ENCODE data around the gene ALKBH8.

The ALKBH8 gene, protein sequence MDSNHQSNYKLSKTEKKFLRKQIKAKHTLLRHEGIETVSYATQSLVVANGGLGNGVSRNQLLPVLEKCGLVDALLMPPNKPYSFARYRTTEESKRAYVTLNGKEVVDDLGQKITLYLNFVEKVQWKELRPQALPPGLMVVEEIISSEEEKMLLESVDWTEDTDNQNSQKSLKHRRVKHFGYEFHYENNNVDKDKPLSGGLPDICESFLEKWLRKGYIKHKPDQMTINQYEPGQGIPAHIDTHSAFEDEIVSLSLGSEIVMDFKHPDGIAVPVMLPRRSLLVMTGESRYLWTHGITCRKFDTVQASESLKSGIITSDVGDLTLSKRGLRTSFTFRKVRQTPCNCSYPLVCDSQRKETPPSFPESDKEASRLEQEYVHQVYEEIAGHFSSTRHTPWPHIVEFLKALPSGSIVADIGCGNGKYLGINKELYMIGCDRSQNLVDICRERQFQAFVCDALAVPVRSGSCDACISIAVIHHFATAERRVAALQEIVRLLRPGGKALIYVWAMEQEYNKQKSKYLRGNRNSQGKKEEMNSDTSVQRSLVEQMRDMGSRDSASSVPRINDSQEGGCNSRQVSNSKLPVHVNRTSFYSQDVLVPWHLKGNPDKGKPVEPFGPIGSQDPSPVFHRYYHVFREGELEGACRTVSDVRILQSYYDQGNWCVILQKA

DNA sequence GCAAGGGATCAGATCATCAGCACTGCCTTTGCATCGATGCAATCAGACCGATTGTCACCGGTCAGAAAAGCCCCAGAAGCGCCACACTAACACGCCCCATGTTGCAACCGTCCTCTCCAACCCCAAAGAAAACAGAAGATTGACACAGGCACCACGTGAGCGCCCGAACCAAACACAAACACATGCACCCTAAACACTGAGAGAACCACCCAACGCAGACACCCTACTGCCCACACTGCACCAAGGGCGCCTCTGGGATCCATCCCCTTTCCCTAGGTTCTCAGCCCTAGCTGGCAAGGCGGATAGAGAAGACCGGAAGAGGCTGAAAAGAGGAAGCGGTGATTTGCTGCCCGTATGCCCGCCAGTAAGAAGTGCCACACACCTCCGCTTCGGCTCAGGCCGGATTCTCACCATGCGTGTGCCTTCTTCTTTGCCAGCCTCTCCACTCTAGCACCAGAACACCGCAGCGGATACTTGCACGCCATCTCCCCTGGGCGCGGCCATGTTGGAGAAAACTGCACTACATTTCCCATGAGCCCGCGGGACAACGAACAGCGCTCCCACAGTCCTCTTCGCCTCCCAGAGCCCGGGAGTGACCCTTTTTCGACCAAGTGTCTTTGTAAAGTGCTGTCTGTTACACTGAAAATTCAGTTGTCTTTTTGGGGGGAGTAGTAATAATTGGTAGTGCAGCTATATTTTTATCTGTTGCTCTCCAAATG is at the start of gene ALKBH8:
Gene ALKBH8 (minus strand): TSS at position 517 of the 719 bp plus-strand sequence. CDS start 4,842 bp downstream, outside the sequence.
- Mint-ChIP-seq H3K4me1 (peaks cover 31 to 49% of the 10 kb centered on the region in 2 donors), H3K27me3 (no peaks in the 10 kb centered on the region), H3K36me3 (peaks cover 0 to 3% of the 10 kb centered on the region in 2 donors), H3K27ac (peak within 1 kb of the TSS; percentile 98), H3K4me3 (peak within 1 kb of the TSS; percentile 90 to 96), H3K9me3 (peaks cover 0 to 2% of the 10 kb centered on the region in 2 donors)
- ATAC-seq (replicated peaks) (peak; percentile 89 to 90), DNase-seq (peak; percentile 75)

DNA sequence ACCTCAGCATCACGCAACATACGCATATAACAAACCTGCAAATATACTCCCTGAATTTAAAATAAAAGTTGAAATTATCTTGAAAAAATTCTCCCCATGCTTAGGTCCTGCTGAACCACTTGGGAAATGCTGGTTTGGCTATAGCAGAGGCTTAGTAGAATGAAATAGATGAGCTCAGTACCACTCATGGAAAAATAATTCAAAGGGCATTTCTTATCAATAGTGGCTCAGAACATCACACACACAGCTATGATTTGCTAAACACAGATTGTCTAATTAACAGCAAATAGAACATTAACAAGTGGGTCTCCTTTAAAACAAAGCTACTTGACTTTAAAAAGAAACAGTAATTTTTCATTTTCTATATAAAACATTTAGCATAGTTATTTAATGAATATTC is 46.9 kb upstream of the ALKBH8 start:
- Mint-ChIP-seq H3K36me3 (no peaks in the 10 kb centered on the region), H3K9me3 (no peaks in the 10 kb centered on the region), H3K4me3 (no peak overlapping the region), H3K4me1 (no peaks in the 10 kb centered on the region), H3K27me3 (peaks cover 13 to 21% of the 10 kb centered on the region in 2 donors), H3K27ac (no peak overlapping the region)
- DNase-seq (no peak), ATAC-seq (replicated peaks) (no peak)

DNA sequence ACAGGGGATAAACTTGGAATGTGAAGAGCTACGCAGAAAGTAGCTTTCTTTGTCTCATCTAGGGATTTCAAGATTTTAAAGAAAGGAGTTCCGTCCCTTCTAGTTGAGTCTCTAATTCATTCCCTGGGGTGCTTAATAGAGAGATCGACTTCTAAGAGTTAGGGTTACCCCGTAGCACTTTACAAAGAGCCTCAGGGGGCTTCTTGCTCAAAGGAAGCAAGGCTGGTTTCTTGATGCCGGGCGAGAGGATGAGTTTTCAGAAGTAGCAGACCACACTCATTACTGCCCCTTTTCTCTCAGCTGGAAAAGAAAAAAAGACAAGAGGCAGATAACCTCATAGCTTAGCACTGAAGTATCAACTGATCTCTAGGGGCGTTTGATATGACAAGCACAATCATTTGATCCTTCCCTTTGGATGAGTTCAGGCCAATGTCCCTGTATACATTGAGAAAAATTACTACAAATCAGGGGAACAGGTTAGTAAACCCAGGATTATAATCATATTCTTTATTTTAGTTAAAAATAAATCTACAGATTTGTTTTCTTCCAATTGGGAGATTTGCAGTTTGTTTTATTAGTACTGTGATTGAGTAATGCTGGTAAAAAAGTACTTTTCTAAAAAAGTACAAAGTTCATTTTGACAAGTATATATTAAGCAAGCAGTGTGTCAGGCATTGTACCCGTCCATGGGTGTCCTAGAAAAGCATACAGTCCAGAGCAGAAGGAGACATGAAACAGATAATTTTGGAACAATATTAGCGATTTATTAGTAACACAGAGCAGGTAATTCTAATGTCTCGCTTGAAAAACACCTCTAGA is 44.1 kb upstream of the ALKBH8 start:
- DNase-seq: no peak
- no peak for ATAC-seq (replicated peaks)

DNA sequence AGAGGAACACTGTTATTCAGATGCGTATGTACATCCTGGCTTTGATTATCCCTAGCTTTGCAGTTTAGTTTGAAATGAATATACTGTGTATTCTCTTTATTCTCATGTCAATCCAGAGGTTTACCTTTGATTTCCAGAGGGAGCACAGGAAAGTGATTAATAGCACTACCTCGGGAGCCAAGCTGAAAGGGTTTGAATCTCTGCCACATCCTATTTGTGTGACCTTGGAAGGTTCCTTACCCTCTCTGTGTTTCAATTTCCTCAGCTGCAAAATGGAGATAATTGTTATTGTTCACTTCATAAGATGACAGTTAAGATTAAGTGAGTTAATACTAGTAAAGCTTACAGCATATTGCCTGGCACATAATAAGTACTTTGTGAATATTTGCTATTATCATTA is 43.3 kb upstream of the ALKBH8 start:
- H3K36me3 Mint-ChIP-seq: no peaks in the 10 kb centered on the region
- H3K4me1 Mint-ChIP-seq: no peaks in the 10 kb centered on the region
- H3K9me3 Mint-ChIP-seq: no peaks in the 10 kb centered on the region
- no peak for ATAC-seq (replicated peaks)
- H3K27me3 Mint-ChIP-seq: peaks cover 19 to 29% of the 10 kb centered on the region in 2 donors
- no peak overlapping the region for H3K27ac Mint-ChIP-seq
- DNase-seq: no peak
- no peak overlapping the region for H3K4me3 Mint-ChIP-seq

More for the DNA sequence above, 44.1 kb upstream of the ALKBH8 start:
- Mint-ChIP-seq H3K4me1 (no peaks in the 10 kb centered on the region), H3K36me3 (no peaks in the 10 kb centered on the region), H3K27ac (no peak overlapping the region), H3K4me3 (no peak overlapping the region), H3K9me3 (no peaks in the 10 kb centered on the region), H3K27me3 (peaks cover 19 to 22% of the 10 kb centered on the region in 2 donors)

DNA sequence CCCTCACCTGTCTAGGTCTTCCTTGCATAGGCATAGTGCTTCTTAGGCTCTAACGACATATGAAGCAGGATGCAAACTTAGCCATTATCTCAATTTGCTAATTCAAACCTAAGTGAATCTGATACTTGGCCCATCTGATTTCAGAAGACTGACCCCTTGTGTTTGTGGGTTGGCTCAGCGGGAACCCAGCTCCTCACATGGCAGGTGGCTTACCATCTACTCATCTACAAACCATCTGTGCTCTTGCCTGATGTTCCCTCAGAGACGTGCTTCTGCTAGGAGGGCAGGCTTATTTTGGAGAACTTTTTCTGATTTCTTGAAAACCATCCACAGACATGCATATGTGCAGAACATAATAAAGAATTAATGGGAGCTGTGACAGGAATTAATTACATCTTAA is 40.6 kb upstream of the ALKBH8 start:
- Mint-ChIP-seq H3K27ac (no peak overlapping the region), H3K4me3 (no peak overlapping the region), H3K27me3 (peaks cover 34 to 50% of the 10 kb centered on the region in 2 donors), H3K36me3 (no peaks in the 10 kb centered on the region), H3K4me1 (no peaks in the 10 kb centered on the region), H3K9me3 (no peaks in the 10 kb centered on the region)
- ATAC-seq (replicated peaks): no peak
- DNase-seq: no peak

DNA sequence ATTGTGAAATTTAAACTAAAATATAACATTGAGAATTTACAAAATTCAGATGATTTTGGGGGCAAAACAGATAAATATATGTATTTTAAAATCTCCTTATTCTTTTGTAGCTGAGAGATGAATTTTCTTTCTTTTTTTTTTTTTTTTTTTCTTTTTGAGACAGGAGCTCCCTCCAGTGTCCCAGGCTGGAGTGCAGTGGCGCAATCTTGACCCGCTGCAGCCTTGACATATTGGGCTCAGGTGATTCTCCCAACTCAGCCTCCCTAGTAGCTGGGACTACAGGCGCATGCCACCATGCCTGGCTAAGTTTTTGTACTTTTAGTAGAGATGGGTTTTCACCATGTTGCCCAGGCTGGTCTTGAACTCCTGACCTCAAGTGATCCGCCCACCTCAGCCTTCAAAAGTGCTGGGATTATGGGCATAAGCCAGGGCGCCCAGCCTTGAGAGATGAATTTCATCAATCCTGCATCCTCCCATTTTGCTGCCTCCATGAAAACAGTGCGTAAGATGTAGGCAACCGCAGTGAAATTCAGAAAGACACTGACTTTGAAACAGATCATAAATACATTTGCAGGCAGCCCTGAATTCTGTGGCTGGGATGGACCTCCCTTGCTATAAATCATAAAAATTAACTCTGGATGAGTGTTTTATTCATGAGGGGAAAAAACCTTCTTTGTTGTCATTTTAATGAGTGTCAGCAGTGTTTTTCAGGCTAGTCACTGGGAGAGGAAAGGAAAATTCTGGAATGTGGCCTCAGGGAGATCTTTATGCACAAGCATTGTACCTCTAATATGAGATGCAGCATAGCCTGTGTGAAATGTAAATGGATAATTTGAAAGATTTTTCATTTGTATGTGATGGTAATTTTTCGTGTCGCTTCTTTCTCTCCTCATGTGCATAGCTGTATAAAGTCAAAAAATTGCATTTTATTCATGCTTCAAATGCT is 39.8 kb upstream of the ALKBH8 start:
- H3K27ac Mint-ChIP-seq: no peak overlapping the region
- H3K27me3 Mint-ChIP-seq: peaks cover 31 to 50% of the 10 kb centered on the region in 2 donors
- no peak for DNase-seq
- no peak for ATAC-seq (replicated peaks)
- H3K9me3 Mint-ChIP-seq: no peaks in the 10 kb centered on the region
- no peaks in the 10 kb centered on the region for H3K4me1 Mint-ChIP-seq
- H3K4me3 Mint-ChIP-seq: no peak overlapping the region
- H3K36me3 Mint-ChIP-seq: no peaks in the 10 kb centered on the region

DNA sequence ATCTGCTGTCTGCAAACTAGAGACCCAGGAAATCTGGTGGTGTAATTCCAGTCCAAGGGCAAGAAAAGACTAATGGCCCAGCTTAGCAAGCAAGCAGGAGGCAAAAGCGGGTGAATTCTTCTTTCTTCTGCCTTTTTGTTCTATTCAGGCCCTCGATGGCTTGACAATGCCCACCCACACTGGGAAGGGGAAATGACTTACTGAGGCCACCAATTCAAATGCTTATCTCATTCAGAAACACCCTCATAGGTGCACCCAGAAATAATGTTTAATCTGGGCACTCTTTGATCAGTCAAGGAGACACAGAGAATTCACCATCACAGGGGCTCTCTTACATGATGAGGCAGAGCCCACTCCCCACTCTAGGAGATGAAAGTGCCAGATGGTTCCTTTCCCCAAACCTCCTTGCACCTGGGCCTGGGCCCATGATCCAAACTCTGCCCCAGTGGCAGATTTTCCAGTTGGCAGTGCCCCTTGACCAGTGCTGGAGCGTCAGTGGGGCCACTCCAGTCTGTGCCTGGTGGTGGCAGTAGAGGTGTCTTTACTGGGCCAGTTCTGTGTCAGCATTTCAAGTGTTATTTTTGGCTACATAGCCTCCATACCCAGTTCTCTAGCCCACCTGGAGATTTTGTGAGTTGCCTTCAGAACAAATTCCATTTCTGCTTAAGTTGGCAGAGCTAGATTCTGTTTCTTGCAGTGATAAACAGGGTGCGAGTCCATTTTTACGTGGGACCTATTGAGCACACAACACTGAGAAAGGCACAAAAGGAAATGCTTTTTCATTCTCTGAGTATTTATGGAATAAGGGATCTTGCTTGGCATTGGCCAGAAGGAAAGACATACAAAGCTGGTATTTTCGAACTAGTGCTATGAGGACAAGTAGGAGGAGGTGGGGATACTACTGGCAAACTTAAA is 32.9 kb upstream of the ALKBH8 start:
- peaks cover 38 to 42% of the 10 kb centered on the region in 2 donors for H3K27me3 Mint-ChIP-seq
- peak; percentile 78 to 80 for ATAC-seq (replicated peaks)
- H3K27ac Mint-ChIP-seq: no peak overlapping the region
- no peak for DNase-seq
- no peak overlapping the region for H3K4me3 Mint-ChIP-seq
- no peaks in the 10 kb centered on the region for H3K36me3 Mint-ChIP-seq
- H3K9me3 Mint-ChIP-seq: no peaks in the 10 kb centered on the region
- H3K4me1 Mint-ChIP-seq: peaks cover 0 to 7% of the 10 kb centered on the region in 2 donors

DNA sequence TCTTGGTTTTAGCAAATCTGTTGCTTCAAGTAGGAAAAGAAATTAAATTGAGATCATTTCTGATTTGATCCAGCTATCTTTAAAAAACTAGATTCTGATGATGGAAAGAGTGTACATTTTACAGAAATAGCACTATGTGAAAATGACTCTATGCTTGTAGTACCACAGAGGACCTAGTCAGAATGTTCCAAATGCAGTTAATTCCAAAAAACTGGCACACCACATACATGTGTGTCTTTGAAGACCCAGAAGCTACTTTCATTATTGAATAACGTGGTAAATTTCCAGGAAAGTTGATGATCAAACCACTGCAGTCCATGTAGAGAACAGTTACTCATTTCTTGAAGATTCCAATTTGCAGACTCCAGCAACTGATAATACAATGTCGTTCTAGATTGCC is 29.2 kb upstream of the ALKBH8 start:
- Mint-ChIP-seq H3K36me3 (no peaks in the 10 kb centered on the region), H3K27me3 (peaks cover 51 to 52% of the 10 kb centered on the region in 2 donors)
- no peak for ATAC-seq (replicated peaks)

DNA sequence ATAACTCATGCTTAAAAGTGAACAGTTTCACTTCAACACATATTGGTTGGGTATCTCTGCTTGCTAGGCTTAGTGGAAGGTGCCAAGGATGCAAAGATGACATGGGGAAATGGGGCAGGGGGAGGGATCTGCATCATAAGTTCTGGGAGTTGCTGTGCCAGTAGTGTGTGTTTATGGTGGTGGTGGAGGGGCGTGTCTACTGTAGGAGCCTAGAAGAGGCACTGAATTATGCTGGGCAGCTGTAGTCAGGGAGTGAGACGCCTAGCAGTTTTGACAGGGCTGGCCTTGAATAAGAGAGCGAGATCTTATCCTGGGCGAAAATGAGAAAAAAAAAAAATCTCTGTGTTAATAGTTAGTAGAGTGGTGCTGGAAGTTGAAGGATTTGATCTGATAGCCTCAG is 28.4 kb upstream of the ALKBH8 start:
- DNase-seq (no peak), ATAC-seq (replicated peaks) (no peak)
- H3K4me1 Mint-ChIP-seq: peaks cover 14 to 37% of the 10 kb centered on the region in 2 donors
- no peaks in the 10 kb centered on the region for H3K9me3 Mint-ChIP-seq
- H3K4me3 Mint-ChIP-seq: no peak overlapping the region
- no peaks in the 10 kb centered on the region for H3K36me3 Mint-ChIP-seq
- peaks cover 57 to 60% of the 10 kb centered on the region in 2 donors for H3K27me3 Mint-ChIP-seq
- H3K27ac Mint-ChIP-seq: no peak overlapping the region

More for the DNA sequence above, 29.2 kb upstream of the ALKBH8 start:
- Mint-ChIP-seq H3K4me3 (no peak overlapping the region), H3K4me1 (peaks cover 14 to 35% of the 10 kb centered on the region in 2 donors), H3K27ac (no peak overlapping the region), H3K9me3 (no peaks in the 10 kb centered on the region)
- DNase-seq: no peak

DNA sequence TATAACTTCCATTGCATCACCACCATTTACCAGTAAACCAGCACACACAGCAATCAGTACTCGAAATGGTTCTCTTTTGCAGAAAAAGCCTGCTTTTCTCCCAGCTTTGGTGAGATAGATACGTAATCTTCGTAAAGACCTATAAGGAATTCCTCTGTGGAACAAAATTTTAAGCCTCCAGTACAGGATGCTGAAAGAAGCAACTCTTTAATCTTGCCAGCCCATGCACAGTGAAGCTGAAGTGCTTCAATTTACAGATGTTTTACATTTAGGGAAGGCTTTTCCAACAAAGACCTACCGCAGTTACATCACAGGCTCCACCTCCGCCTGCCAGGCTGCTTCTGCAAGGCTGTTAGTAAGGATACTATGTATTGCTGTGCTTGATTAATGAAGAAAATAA is 27.3 kb upstream of the ALKBH8 start:
- no peak overlapping the region for H3K4me3 Mint-ChIP-seq
- peaks cover 14 to 37% of the 10 kb centered on the region in 2 donors for H3K4me1 Mint-ChIP-seq
- peaks cover 58 to 59% of the 10 kb centered on the region in 2 donors for H3K27me3 Mint-ChIP-seq
- DNase-seq: no peak
- ATAC-seq (replicated peaks): no peak
- peaks cover 0 to 3% of the 10 kb centered on the region in 2 donors for H3K9me3 Mint-ChIP-seq
- H3K27ac Mint-ChIP-seq: no peak overlapping the region
- H3K36me3 Mint-ChIP-seq: no peaks in the 10 kb centered on the region

DNA sequence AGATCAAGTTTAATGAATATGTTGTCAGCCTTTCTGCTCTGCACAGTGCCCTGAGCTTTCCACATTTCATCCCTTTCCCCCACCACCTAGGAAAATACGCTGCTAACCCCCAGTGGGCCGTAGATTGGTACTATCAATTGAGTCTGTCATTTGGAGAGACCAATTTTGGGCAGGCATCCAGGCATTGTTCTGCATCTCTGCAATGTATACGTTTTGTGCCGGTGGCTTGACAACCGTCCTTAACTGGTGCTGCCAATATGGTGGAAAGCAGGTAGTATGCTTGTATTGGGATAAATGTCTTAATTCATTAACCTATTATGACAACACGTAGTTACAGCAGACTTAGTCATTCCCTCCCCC is 26.7 kb upstream of the ALKBH8 start:
- Mint-ChIP-seq H3K4me1 (peaks cover 14 to 37% of the 10 kb centered on the region in 2 donors), H3K4me3 (peak overlapping the region; percentile 90 to 91), H3K27me3 (peaks cover 63 to 65% of the 10 kb centered on the region in 2 donors), H3K36me3 (no peaks in the 10 kb centered on the region), H3K9me3 (peaks cover 0 to 3% of the 10 kb centered on the region in 2 donors), H3K27ac (no peak overlapping the region)
- no peak for ATAC-seq (replicated peaks)
- DNase-seq: no peak

Measured in stimulated activated naive B cell treated with anti-CD40 and anti-IgM and Interleukin-4, amounts not matched to agents 10 μg/mL and 1 μg/mL and 100 μg/mL, for 72 hours (primary cell).